A549 (cell line): ENCODE results near the gene ZNF750. TPM values are rescaled to one million over a fixed set of nuclear protein-coding genes. Genes with fewer than 3 reads are reported as not detected.

Source experiments
- ATAC-seq, 2 experiments: fragments of 200-7000 bp in 1 of 2; fragments of >200 bp in 1 of 2; cut with Nextera tagmentation in 1 of 2; cut with Tn5 transposase in 1 of 2; 3 replicates each; pipeline versions ENCODE4 v1.8.0 to v1.9.1; 2018 to 2020; ENCODE audit warnings: mild to moderate bottlenecking in 1 of 2, moderate library complexity in 1 of 2
- CTCF ChIA-PET: fragments of 300-600 bp; sonication (Branson Sonifier 250); formaldehyde crosslinking; extraction: SDS; loops from one replicate; lab custom pipeline; 2021; ENCODE audit warnings: antibody characterized with exemption, inconsistent platforms; lab: Yijun Ruan, JAX
- POLR2A ChIA-PET: fragments of 350-600 bp; formaldehyde crosslinking; extraction: SDS; loops from one replicate; lab custom pipeline; 2021; ENCODE audit warnings: antibody characterized with exemption, inconsistent platforms; lab: Yijun Ruan, JAX
- DNase-seq, 2 experiments: peaks; one replicate each; pipeline versions ENCODE4 v3.0.0 to v3.0.0-alpha.2; 2011 to 2016; ENCODE audit warnings: low read depth in 1 of 2, low spot score in 1 of 2
- FAIRE-seq: peaks from 2 replicates; lab custom pipeline; 2011; peaks lifted over from hg19 to GRCh38; lab: Jason Lieb, UNC
- H3K27ac ChIP-seq, 2 experiments: fragments of >200 bp; sonication (Bioruptor Twin); formaldehyde crosslinking; 3 replicates each; pipeline ENCODE4 v1.5.1; 2016 to 2017
- H3K4me1 ChIP-seq: fragments of >200 bp; sonication (Bioruptor Twin); formaldehyde crosslinking; 3 replicates; pipeline ENCODE4 v1.6.1; 2016
- H3K4me2 ChIP-seq: fragments of >200 bp; sonication (Bioruptor Twin); formaldehyde crosslinking; 3 replicates; pipeline ENCODE4 v1.6.1; 2016
- H3K4me3 ChIP-seq: fragments of >200 bp; sonication (Bioruptor Twin); formaldehyde crosslinking; 3 replicates; pipeline ENCODE4 v1.5.1; 2016
- H3K9me3 ChIP-seq: fragments of >200 bp; sonication (Bioruptor Twin); formaldehyde crosslinking; 3 replicates; pipeline ENCODE4 v1.6.1; 2016
- CEBPB ChIP-seq, 2 experiments: fragments of >200 bp in 1 of 2; sonication (Bioruptor Twin) in 1 of 2; formaldehyde crosslinking in 1 of 2; IDR thresholded peaks; 2 replicates each; pipeline ENCODE4 v1.6.1; 2012 to 2016
- CHD2 ChIP-seq: fragments of 150-350 bp; IDR thresholded peaks from 2 replicates; pipeline ENCODE4 v1.6.1; 2014; ENCODE audit warnings: low read length; ENCODE audit not compliant: partially characterized antibody
- ELK1 ChIP-seq: fragments of 150-350 bp; IDR thresholded peaks from 2 replicates; pipeline ENCODE4 v1.6.1; 2014; ENCODE audit warnings: low read depth, mild to moderate bottlenecking, low read length
- FOSB ChIP-seq: fragments of 250-450 bp; sonication (Bioruptor Pico); IDR thresholded peaks from 2 replicates; pipeline ENCODE4 v1.5.0; 2020; ENCODE audit warnings: mild to moderate bottlenecking, moderate library complexity
- HDAC2 ChIP-seq: fragments of 200-600 bp; sonication (generic); IDR thresholded peaks from 2 replicates; pipeline ENCODE4 v1.6.1; 2016
- HEYL ChIP-seq: fragments of 250-450 bp; sonication (Bioruptor Pico); IDR thresholded peaks from 2 replicates; pipeline ENCODE4 v1.8.0; 2021; ENCODE audit warnings: mild to moderate bottlenecking, moderate library complexity
- HOXA7 ChIP-seq: fragments of 250-450 bp; sonication (Bioruptor Pico); IDR thresholded peaks from 2 replicates; pipeline ENCODE4 v1.5.0; 2020; ENCODE audit warnings: mild to moderate bottlenecking, moderate library complexity
- HOXB5 ChIP-seq: fragments of 250-450 bp; sonication (Bioruptor Pico); IDR thresholded peaks from 2 replicates; pipeline ENCODE4 v1.5.0; 2020; ENCODE audit warnings: mild to moderate bottlenecking, moderate library complexity
- JUN ChIP-seq, 2 experiments: fragments of >200 bp; sonication (Bioruptor Twin); formaldehyde crosslinking; IDR thresholded peaks; 2 replicates in 1 of 2; 3 replicates in 1 of 2; pipeline ENCODE4 v1.6.1; 2016 to 2017
- KDM1A ChIP-seq: fragments of 200-600 bp; sonication (generic); IDR thresholded peaks from 2 replicates; pipeline ENCODE4 v1.6.1; 2016; ENCODE audit warnings: low read depth, mild to moderate bottlenecking
- MAFK ChIP-seq: fragments of 450-650 bp; IDR thresholded peaks from 2 replicates; pipeline ENCODE4 v1.6.1; 2014; ENCODE audit not compliant: partially characterized antibody
- MAX ChIP-seq: IDR thresholded peaks from 2 replicates; pipeline ENCODE4 v1.6.1; 2012
- MAZ ChIP-seq: fragments of 150-350 bp; IDR thresholded peaks from 2 replicates; pipeline ENCODE4 v1.6.1; 2014; ENCODE audit warnings: antibody characterized with exemption, low read depth, low read length, borderline replicate concordance
- NFE2L2 ChIP-seq: fragments of 150-350 bp; conservative IDR thresholded peaks from 2 replicates; pipeline ENCODE4 v1.6.1; 2014; ENCODE audit warnings: low read length
- NPAS2 ChIP-seq: fragments of 250-450 bp; sonication (Bioruptor Pico); IDR thresholded peaks from 2 replicates; pipeline ENCODE4 v1.8.0; 2022; ENCODE audit warnings: mild to moderate bottlenecking, moderate library complexity, borderline replicate concordance
- PBX3 ChIP-seq: IDR thresholded peaks from 2 replicates; pipeline ENCODE4 v1.6.1; 2012
- POLR2A ChIP-seq: IDR thresholded peaks from 2 replicates; pipeline ENCODE4 v1.6.1; 2012; ENCODE audit warnings: mild to moderate bottlenecking, low read length
- POLR2AphosphoS2 ChIP-seq: conservative IDR thresholded peaks from 2 replicates; pipeline ENCODE4 v1.6.1; 2012; ENCODE audit warnings: low read length, improper control_type of control experiment, inconsistent platforms
- RAD21 ChIP-seq, 2 experiments: fragments of >200 bp in 1 of 2; sonication (Bioruptor Twin) in 1 of 2; formaldehyde crosslinking in 1 of 2; IDR thresholded peaks in 1 of 2; conservative IDR thresholded peaks in 1 of 2; 2 replicates in 1 of 2; 3 replicates in 1 of 2; pipeline ENCODE4 v1.6.1; 2012 to 2018; ENCODE audit warnings: inconsistent platforms in 1 of 2
- RARB ChIP-seq: fragments of 250-450 bp; sonication (Bioruptor Pico); IDR thresholded peaks from 2 replicates; pipeline ENCODE4 v1.8.0; 2021; ENCODE audit warnings: mild to moderate bottlenecking, moderate library complexity
- REST ChIP-seq: fragments of 200-600 bp; sonication (generic); IDR thresholded peaks from 2 replicates; pipeline ENCODE4 v1.6.1; 2016; ENCODE audit warnings: antibody characterized with exemption, mild to moderate bottlenecking, moderate library complexity
- RNF2 ChIP-seq: fragments of 200-600 bp; sonication (generic); IDR thresholded peaks from 2 replicates; pipeline ENCODE4 v1.6.1; 2016; ENCODE audit warnings: low read depth, mild to moderate bottlenecking, antibody characterized with exemption, moderate library complexity, borderline replicate concordance
- SMC3 ChIP-seq: fragments of >200 bp; sonication (Bioruptor Twin); formaldehyde crosslinking; IDR thresholded peaks from 3 replicates; pipeline ENCODE4 v1.6.1; 2018; ENCODE audit warnings: inconsistent platforms
- TFCP2L1 ChIP-seq: fragments of 250-450 bp; sonication (Bioruptor Pico); IDR thresholded peaks from 2 replicates; pipeline ENCODE4 v1.5.0; 2021; ENCODE audit warnings: mild to moderate bottlenecking
- TP53 ChIP-seq: fragments of 250-450 bp; sonication (Bioruptor Pico); IDR thresholded peaks from 2 replicates; pipeline ENCODE4 v1.5.0; 2021; ENCODE audit warnings: mild to moderate bottlenecking, moderate library complexity
- ZC3H11A ChIP-seq: fragments of 450-650 bp; IDR thresholded peaks from 2 replicates; pipeline ENCODE4 v1.6.1; 2014; ENCODE audit warnings: antibody characterized with exemption, mild to moderate bottlenecking
- WGBS: methylation state at CpG from one replicate; pipeline ENCODE4 v1.1.6; 2017; ENCODE audit errors: missing lambda C conversion rate; 5-methylcytosine and 5-hydroxymethylcytosine counted together
- polyA plus RNA-seq, 4 experiments: library from polyadenylated mRNA; depleted of rRNA in 3 of 4; stranded (reverse); fragments of >200 nt; fragmentation: RNase III in 1 of 4; extraction: RNeasy Plus Mini Kit Qiagen cat#74134 plus additional on column Dnase treatment in 1 of 4; gene quantifications; 2 replicates in 3 of 4; 3 replicates in 1 of 4; pipeline ENCODE4 v1.2.3, GENCODE V29; 2011 to 2017

The ZNF750 gene
- polyA plus RNA-seq, 2 of the 4 experiments (the other 2 are of a cell fraction), result not detected

GRCh38 chr17:82806645-82807044 is 33.2 kb downstream of the ZNF750 start (continued):
- TF ChIP-seq REST (no peak), CHD2 (no peak)

GRCh38 chr17:82805823-82806222 is 34.0 kb downstream of the ZNF750 start:
- TF ChIP-seq POLR2A, result no peak
- TF ChIP-seq MAFK, result no peak
- TF ChIP-seq ELK1, result no peak
- TF ChIP-seq FOSB (CRISPR knock-in tag), result no peak
- no peak for TF ChIP-seq HDAC2
- TF ChIP-seq ZC3H11A, result no peak
- no peak for TF ChIP-seq MAZ
- no peak for TF ChIP-seq POLR2AphosphoS2
- TF ChIP-seq CEBPB (IDR thresholded peaks at IDR 0.05), result no peak
- no peak for TF ChIP-seq JUN (IDR thresholded peaks at IDR 0.05)
- TF ChIP-seq TFCP2L1 (CRISPR knock-in tag), result no peak
- TF ChIP-seq RNF2, result no peak
- no peaks in the 10 kb centered on the region for H3K4me1 ChIP-seq
- FAIRE-seq (no peak), DNase-seq (no peak), ATAC-seq (no peak)
- ChIA-PET POLR2A (no interaction called here), CTCF (interaction anchor here (1.3 to 1.9 kb wide), 2 partner anchors 10 to 24 kb away, joined by 4 to 6 read pairs; no protein-coding TSS in a partner anchor)
- 92% methylated on average over 19 of the region's 19 CpGs for WGBS
- H3K9me3 ChIP-seq, result no peaks in the 10 kb centered on the region
- H3K4me3 ChIP-seq, result no peak overlapping the region
- H3K27ac ChIP-seq, result no peak overlapping the region
- no peak overlapping the region for H3K4me2 ChIP-seq

- Histone ChIP-seq H3K4me3 (no peak overlapping the region), H3K9me3 (no peaks in the 10 kb centered on the region), H3K4me1 (no peaks in the 10 kb centered on the region), H3K27ac (no peak overlapping the region), H3K4me2 (no peak overlapping the region)
- FAIRE-seq (no peak), ATAC-seq (no peak), DNase-seq (no peak)
- ChIA-PET POLR2A (no interaction called here), CTCF (interaction anchor here (1.3 to 1.9 kb wide), 3 partner anchors 10 to 23 kb away, joined by 4 to 6 read pairs (median 4); no protein-coding TSS in a partner anchor)
- WGBS, result 93% methylated on average over 12 of the region's 13 CpGs
- TF ChIP-seq TP53 (CRISPR knock-in tag), result no peak
- no peak for TF ChIP-seq RARB (CRISPR knock-in tag)
- no peak for TF ChIP-seq RAD21 (conservative IDR thresholded peaks at IDR 0.05 in 1 of 2, IDR thresholded peaks at IDR 0.05 in 1 of 2)
- no peak for TF ChIP-seq PBX3
- TF ChIP-seq NFE2L2, result no peak
- TF ChIP-seq ELK1, result no peak
- no peak for TF ChIP-seq NPAS2
- TF ChIP-seq KDM1A, result no peak
- TF ChIP-seq HEYL (CRISPR knock-in tag), result no peak
- no peak for TF ChIP-seq REST
- no peak for TF ChIP-seq MAX
- TF ChIP-seq HOXB5 (CRISPR knock-in tag), result no peak
- no peak for TF ChIP-seq CHD2
- TF ChIP-seq HOXA7 (CRISPR knock-in tag), result no peak
- no peak for TF ChIP-seq SMC3
Observed at GRCh38 chr17:82805254-82805653, 34.6 kb downstream of the ZNF750 start.
